Measurements from ENCODE around the gene CFDP1. TPM values are rescaled to one million over a fixed set of nuclear protein-coding genes. Genes with fewer than 3 reads are reported as not detected.

Gene CFDP1
- total and polyA plus RNA-seq, 2 donors (not counting 3 experiments of a cell fraction or from before 2014, with no cell fraction given): 17.8 to 53.8 TPM

- POLR2A ChIA-PET: no interaction called here
- no TSS peak for BruUV-seq (replicated peaks)
- no peaks in the 10 kb centered on the region for H3K79me2 ChIP-seq (ENCODE audit: control insufficient read depth, insufficient read depth, low read length)
- dilution Hi-C loops (cut with MboI; ENCODE audit: extremely low pct_ligation_motif_present, low sequenced_read_pairs) (no loop called here), intact Hi-C loops (cut with micrococcal nuclease) (no loop called here)
- CTCF ChIA-PET: interaction anchor here (1.0 kb wide), 1 partner anchor 12 kb away, joined by 3 read pairs; no protein-coding TSS in a partner anchor
- no peaks in the 10 kb centered on the region for H4K20me1 ChIP-seq (replicated peaks; ENCODE audit: control insufficient read depth, extremely low read depth, insufficient read depth, low read length)
- H3K27ac ChIP-seq (ENCODE audit: insufficient read depth, low read depth, low read length): no peak overlapping the region
- H3K36me3 ChIP-seq (ENCODE audit: control insufficient read depth in 2 of 2, extremely low read depth in 1 of 2, insufficient read depth in 2 of 2, low read length in 2 of 2): no peaks in the 10 kb centered on the region
- H3K4me1 ChIP-seq (ENCODE audit: control insufficient read depth, extremely low read depth, insufficient read depth, low read length): peaks cover 12% of the 10 kb centered on the region
- TF ChIP-seq MAX (IDR thresholded peaks at IDR 0.05; ENCODE audit: insufficient read depth, insufficient read length): no peak
- no peak for TF ChIP-seq POLR2AphosphoS5 (IDR thresholded peaks at IDR 0.05; ENCODE audit: insufficient read depth, low read depth, low read length)
- no peak for TF ChIP-seq POLR2A (IDR thresholded peaks at IDR 0.05; ENCODE audit: low read depth, low read length)
- no peak for TF ChIP-seq EZH2 (IDR thresholded peaks at IDR 0.05; ENCODE audit: borderline replicate concordance, low read depth, low read length, severe bottlenecking)
- no peak for TF ChIP-seq CTCF (IDR thresholded peaks at IDR 0.05; ENCODE audit: extremely low read depth in 1 of 2, insufficient read depth in 1 of 2, low read depth in 1 of 2, low read length in 2 of 2)
- TF ChIP-seq MYC (IDR thresholded peaks at IDR 0.05; ENCODE audit: low read depth, low read length): no peak
- no peak for TF ChIP-seq FOS (IDR thresholded peaks at IDR 0.05; ENCODE audit: borderline replicate concordance, insufficient read depth, low read length)
- no peak for TF ChIP-seq JUN (IDR thresholded peaks at IDR 0.05; ENCODE audit: borderline replicate concordance, insufficient read depth, insufficient read length, low read depth)
- TF ChIP-seq GATA2 (IDR thresholded peaks at IDR 0.05; ENCODE audit: insufficient read depth, insufficient read length, low read depth, low read length): no peak
- H3K9ac ChIP-seq (replicated peaks; ENCODE audit: extremely low read depth, insufficient read depth, low read length): no peak overlapping the region
- FAIRE-seq (no peak), DNase-seq (ENCODE audit: low read depth, low spot score) (no peak)
- no peaks in the 10 kb centered on the region for H3K9me1 ChIP-seq (replicated peaks; ENCODE audit: control insufficient read depth, extremely low read depth, insufficient read depth, low read length)
- H3K9me3 ChIP-seq (replicated peaks; ENCODE audit: control insufficient read depth, insufficient read depth, low read length): no peaks in the 10 kb centered on the region
- no peak overlapping the region for H3K4me3 ChIP-seq (replicated peaks in 1 of 3; ENCODE audit: insufficient read depth in 1 of 3, low read depth in 1 of 3, low read length in 3 of 3)
- H3K27me3 ChIP-seq (ENCODE audit: control insufficient read depth in 2 of 2, insufficient read depth in 2 of 2, low read length in 2 of 2): no peaks in the 10 kb centered on the region
- H3K4me2 ChIP-seq (ENCODE audit: insufficient read depth, low read length): no peak overlapping the region
- H2AFZ ChIP-seq (ENCODE audit: low read depth, low read length): no peak overlapping the region
Measured at GRCh38 chr16:75374388-75374787, 58.9 kb downstream of the CFDP1 start.
